PC-3 (cell line): ENCODE data around the gene MSI2. TPM values are rescaled to one million over a fixed set of nuclear protein-coding genes. Genes with fewer than 3 reads are reported as not detected.

ENCODE experiments used
- ATAC-seq: fragments of 200-7000 bp; cut with Tn5 transposase; 2 replicates; pipeline ENCODE4 v1.9.1; 2020; ENCODE audit warnings: mild to moderate bottlenecking, moderate library complexity
- BruUV-seq: library from RNA; stranded (reverse); fragments of 400-500 nt; replicated peaks from 2 replicates; lab custom pipeline; 2021; lab: Mats Ljungman, UMichigan
- CTCF ChIA-PET: fragments of 300-600 bp; sonication (Branson Sonifier 250); formaldehyde crosslinking; loops from one replicate; lab custom pipeline; 2022; ENCODE audit warnings: antibody characterized with exemption; lab: Charles Lee
- POLR2A ChIA-PET: fragments of 300-600 bp; sonication (Branson Sonifier 250); formaldehyde crosslinking; loops from one replicate; lab custom pipeline; 2022; ENCODE audit warnings: antibody characterized with exemption; ENCODE audit not compliant: unreplicated experiment; lab: Charles Lee
- DNase-seq: peaks from one replicate; pipeline ENCODE4 v3.0.0-alpha.2; 2015
- H2AFZ ChIP-seq: fragments of 300-600 bp; sonication (generic); 2 replicates; pipeline ENCODE4 v1.6.0; 2016; ENCODE audit warnings: antibody characterized with exemption, low read length
- H3F3A ChIP-seq: fragments of 300-600 bp; sonication (generic); one replicate; pipeline ENCODE4 v1.6.0; 2017; ENCODE audit warnings: antibody characterized with exemption, low read length, control low read depth, mild to moderate bottlenecking; ENCODE audit not compliant: unreplicated experiment
- H3K27ac ChIP-seq: fragments of 300-600 bp; sonication (generic); 2 replicates; pipeline ENCODE4 v1.5.1; 2016; ENCODE audit warnings: mild to moderate bottlenecking, low read length
- H3K27me3 ChIP-seq: fragments of 300-600 bp; sonication (generic); 2 replicates; pipeline ENCODE4 v1.6.1; 2016; ENCODE audit warnings: low read length, mixed read lengths
- H3K36me3 ChIP-seq: fragments of 300-600 bp; sonication (generic); 2 replicates; pipeline ENCODE4 v1.6.1; 2016; ENCODE audit warnings: low read depth, mixed run types, low read length, mixed read lengths
- H3K4me1 ChIP-seq: fragments of 300-600 bp; sonication (generic); 2 replicates; pipeline ENCODE4 v1.5.1; 2016; ENCODE audit warnings: low read length; ENCODE audit not compliant: insufficient read depth
- H3K4me2 ChIP-seq: fragments of 300-600 bp; sonication (generic); 2 replicates; pipeline ENCODE4 v1.6.0; 2016; ENCODE audit warnings: low read length
- H3K4me3 ChIP-seq: fragments of 300-600 bp; sonication (generic); 2 replicates; pipeline ENCODE4 v1.5.1; 2016; ENCODE audit warnings: mild to moderate bottlenecking, low read length, mixed read lengths
- H3K79me2 ChIP-seq: fragments of 300-600 bp; sonication (generic); 2 replicates; pipeline ENCODE4 v1.6.1; 2017; ENCODE audit warnings: low read length, mixed read lengths
- H3K9ac ChIP-seq: fragments of 300-600 bp; sonication (generic); 2 replicates; pipeline ENCODE4 v1.6.0; 2016; ENCODE audit warnings: mild to moderate bottlenecking, low read length
- H3K9me2 ChIP-seq: fragments of 300-600 bp; sonication (generic); replicated peaks from 2 replicates; pipeline ENCODE4 v1.6.1; 2016; ENCODE audit warnings: mixed run types, low read length, mixed read lengths
- H3K9me3 ChIP-seq: fragments of 300-600 bp; sonication (generic); 2 replicates; pipeline ENCODE4 v1.6.1; 2016; ENCODE audit warnings: low read length, mixed read lengths
- H4K20me1 ChIP-seq: fragments of 300-600 bp; sonication (generic); 2 replicates; pipeline ENCODE4 v1.6.1; 2016; ENCODE audit warnings: low read length, mixed read lengths
- EZH2 ChIP-seq: fragments of 300-600 bp; sonication (generic); IDR thresholded peaks from one replicate; pipeline ENCODE4 v1.6.1; 2017; ENCODE audit warnings: antibody characterized with exemption, mild to moderate bottlenecking, low read length; ENCODE audit not compliant: unreplicated experiment
- EZH2phosphoT487 ChIP-seq: fragments of 300-600 bp; sonication (generic); IDR thresholded peaks from 2 replicates; pipeline ENCODE4 v1.6.1; 2018; ENCODE audit warnings: mild to moderate bottlenecking, antibody characterized with exemption, low read length, borderline replicate concordance
- intact Hi-C: fragments of 100-400 bp; cut with micrococcal nuclease; formaldehyde crosslinking; loops from 2 replicates; pipeline ENCODE4 v1.9.0; 2023
- total RNA-seq: library from RNA; depleted of rRNA; stranded (reverse); fragments of >200 nt; gene quantifications from 2 replicates; pipeline ENCODE4 v1.2.3, GENCODE V29; 2014
- TF ChIP-seq, protein P1 (sequence below): fragments of 300-600 bp; sonication (generic); conservative IDR thresholded peaks from 2 replicates; pipeline ENCODE4 v1.5.1; 2017; ENCODE audit warnings: antibody characterized with exemption, low read depth, mild to moderate bottlenecking, low read length

The MSI2 gene
- total RNA-seq, 1 experiment from 2014 or later: 54.7 TPM

DNA sequence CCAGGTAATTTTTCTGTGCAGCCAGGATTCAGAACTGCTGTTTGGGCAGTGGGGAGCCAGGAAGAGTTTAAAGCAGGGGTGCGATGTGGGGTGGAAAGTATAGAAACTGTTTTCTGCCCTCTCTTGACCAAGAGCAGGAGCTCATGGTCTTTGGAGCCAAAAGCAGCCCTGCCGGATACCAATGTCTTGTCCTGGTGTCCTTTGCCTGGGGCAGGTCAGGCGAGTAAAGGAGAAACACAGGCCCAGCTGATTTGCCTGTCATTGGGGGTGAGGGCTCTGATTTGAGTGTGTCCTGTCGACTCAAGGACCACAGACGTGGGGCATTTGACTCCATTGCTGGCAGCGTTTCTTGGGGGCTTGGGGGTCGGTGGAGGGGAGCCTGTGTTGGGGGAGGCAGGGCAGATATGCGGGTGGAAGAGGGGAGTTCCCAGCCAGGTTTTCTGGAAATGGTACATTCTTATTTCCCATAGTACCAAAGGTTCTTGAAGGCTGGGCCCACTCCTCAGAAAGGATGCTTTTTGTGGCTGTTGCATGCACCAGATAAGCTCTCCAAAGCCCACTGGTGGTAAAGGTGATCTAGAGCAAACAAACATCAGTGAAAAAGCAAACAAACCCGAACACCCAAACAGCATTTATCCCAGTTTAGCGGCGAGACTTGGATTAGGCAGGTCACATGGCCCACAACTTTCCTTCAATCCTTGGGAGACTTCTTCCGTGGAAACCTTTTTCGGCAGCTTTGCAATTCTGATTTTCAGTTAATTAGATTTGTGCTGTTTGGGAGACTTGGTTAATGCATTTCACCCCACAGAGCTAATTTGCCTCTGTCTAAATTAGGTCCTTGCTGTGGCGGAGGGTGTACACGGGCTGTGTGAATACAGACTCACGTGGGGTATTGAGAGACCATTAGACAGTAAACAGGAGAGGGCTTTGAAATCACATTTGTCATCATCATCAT, 59.0 kb downstream of the MSI2 start:
- intact Hi-C loops: no loop called here
- Histone ChIP-seq H3K27me3 (no peaks in the 10 kb centered on the region), H3K36me3 (no peaks in the 10 kb centered on the region), H3K9me3 (no peaks in the 10 kb centered on the region), H3K4me1 (no peaks in the 10 kb centered on the region), H3K4me2 (no peak overlapping the region), H3F3A (no peaks in the 10 kb centered on the region), H4K20me1 (no peaks in the 10 kb centered on the region), H2AFZ (no peak overlapping the region), H3K4me3 (no peak overlapping the region), H3K27ac (no peak overlapping the region), H3K9ac (no peak overlapping the region), H3K79me2 (no peaks in the 10 kb centered on the region), H3K9me2 (no peaks in the 10 kb centered on the region)
- no peak for ATAC-seq
- ChIA-PET POLR2A (no interaction called here), CTCF (interaction anchor here (0.5 kb wide), 1 partner anchor 201 kb away, joined by 6 read pairs; no protein-coding TSS in a partner anchor)
- DNase-seq: no peak
- BruUV-seq: no TSS peak
- no peak for TF ChIP-seq EZH2
- TF ChIP-seq, protein P1, sequence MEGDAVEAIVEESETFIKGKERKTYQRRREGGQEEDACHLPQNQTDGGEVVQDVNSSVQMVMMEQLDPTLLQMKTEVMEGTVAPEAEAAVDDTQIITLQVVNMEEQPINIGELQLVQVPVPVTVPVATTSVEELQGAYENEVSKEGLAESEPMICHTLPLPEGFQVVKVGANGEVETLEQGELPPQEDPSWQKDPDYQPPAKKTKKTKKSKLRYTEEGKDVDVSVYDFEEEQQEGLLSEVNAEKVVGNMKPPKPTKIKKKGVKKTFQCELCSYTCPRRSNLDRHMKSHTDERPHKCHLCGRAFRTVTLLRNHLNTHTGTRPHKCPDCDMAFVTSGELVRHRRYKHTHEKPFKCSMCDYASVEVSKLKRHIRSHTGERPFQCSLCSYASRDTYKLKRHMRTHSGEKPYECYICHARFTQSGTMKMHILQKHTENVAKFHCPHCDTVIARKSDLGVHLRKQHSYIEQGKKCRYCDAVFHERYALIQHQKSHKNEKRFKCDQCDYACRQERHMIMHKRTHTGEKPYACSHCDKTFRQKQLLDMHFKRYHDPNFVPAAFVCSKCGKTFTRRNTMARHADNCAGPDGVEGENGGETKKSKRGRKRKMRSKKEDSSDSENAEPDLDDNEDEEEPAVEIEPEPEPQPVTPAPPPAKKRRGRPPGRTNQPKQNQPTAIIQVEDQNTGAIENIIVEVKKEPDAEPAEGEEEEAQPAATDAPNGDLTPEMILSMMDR: no peak
- no peak for TF ChIP-seq EZH2phosphoT487

DNA sequence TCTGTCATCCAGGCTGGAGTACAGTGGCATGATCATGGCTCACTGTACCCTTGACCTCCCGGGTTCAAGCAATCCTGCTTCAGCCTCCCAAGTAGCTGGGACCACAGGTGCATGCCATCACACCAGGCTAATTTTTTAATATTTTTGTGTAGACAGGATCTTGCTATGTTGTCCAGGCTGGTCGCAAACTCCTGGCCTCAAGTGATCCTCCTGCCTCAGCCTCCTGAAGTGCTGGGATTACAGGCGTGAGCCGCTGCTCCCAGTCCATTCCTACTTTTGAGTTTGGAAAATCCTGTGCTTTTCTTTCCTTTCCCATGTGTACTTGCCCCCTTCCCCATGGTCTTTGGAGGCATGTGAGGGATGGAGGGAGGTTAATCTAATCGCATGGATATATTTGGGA, 60.0 kb downstream of the MSI2 start:
- no peak overlapping the region for H3K4me3 ChIP-seq
- ATAC-seq (no peak), DNase-seq (no peak)
- no peaks in the 10 kb centered on the region for H3K36me3 ChIP-seq
- no peaks in the 10 kb centered on the region for H3K79me2 ChIP-seq
- no peak overlapping the region for H3K27ac ChIP-seq
- TF ChIP-seq EZH2 (no peak), EZH2phosphoT487 (no peak)
- TF ChIP-seq, protein P1: no peak
- H3K27me3 ChIP-seq: no peaks in the 10 kb centered on the region
- H2AFZ ChIP-seq: no peak overlapping the region
- ChIA-PET POLR2A (no interaction called here), CTCF (interaction anchor here (0.5 to 0.6 kb wide), 2 partner anchors 200 to 538 kb away, joined by 6 to 7 read pairs; no protein-coding TSS in a partner anchor)
- no peaks in the 10 kb centered on the region for H3F3A ChIP-seq
- H3K4me2 ChIP-seq: no peak overlapping the region
- no peaks in the 10 kb centered on the region for H3K9me2 ChIP-seq
- intact Hi-C loops: no loop called here
- no peaks in the 10 kb centered on the region for H4K20me1 ChIP-seq
- H3K9ac ChIP-seq: no peak overlapping the region
- H3K9me3 ChIP-seq: no peaks in the 10 kb centered on the region
- H3K4me1 ChIP-seq: no peaks in the 10 kb centered on the region
- BruUV-seq: no TSS peak

DNA sequence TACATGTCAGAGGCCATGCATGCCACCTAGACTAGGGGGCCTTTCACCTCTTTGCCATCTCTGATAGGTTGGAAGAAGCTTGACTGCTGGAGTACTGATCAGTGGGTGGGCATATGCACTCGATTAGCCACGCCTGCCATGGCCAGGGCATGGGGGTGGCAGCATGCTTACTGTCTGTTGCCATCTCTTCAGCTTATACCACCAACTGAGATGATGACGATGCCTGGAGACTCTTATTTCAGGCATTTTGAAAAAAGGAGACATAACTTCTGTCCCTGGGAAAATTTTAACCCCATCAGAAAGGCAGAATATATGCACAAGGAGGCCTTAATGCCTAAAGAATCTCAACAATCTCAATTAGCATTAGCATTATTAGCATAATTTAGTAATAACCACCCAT, 60.8 kb downstream of the MSI2 start:
- intact Hi-C loops: no loop called here
- no peaks in the 10 kb centered on the region for H3K27me3 ChIP-seq
- H3K27ac ChIP-seq: no peak overlapping the region
- H3K9me2 ChIP-seq: no peaks in the 10 kb centered on the region
- H3K9ac ChIP-seq: no peak overlapping the region
- CTCF ChIA-PET: no interaction called here
- POLR2A ChIA-PET: no interaction called here
- H3K4me1 ChIP-seq: no peaks in the 10 kb centered on the region
- H3K79me2 ChIP-seq: no peaks in the 10 kb centered on the region
- no peaks in the 10 kb centered on the region for H4K20me1 ChIP-seq
- no peaks in the 10 kb centered on the region for H3K9me3 ChIP-seq
- no peak overlapping the region for H3K4me2 ChIP-seq
- no peak overlapping the region for H2AFZ ChIP-seq
- H3K36me3 ChIP-seq: no peaks in the 10 kb centered on the region
- no TSS peak for BruUV-seq
- no peaks in the 10 kb centered on the region for H3F3A ChIP-seq
- no peak overlapping the region for H3K4me3 ChIP-seq
- no peak for DNase-seq
- TF ChIP-seq EZH2phosphoT487: no peak
- no peak for TF ChIP-seq EZH2
- TF ChIP-seq, protein P1: no peak
- no peak for ATAC-seq
